HG02642 (cell line): Measurements from ENCODE around the gene APOL5.
"Not testable (repeated sequence)": the region's sequence is repeated elsewhere in the genome, so short reads cannot be mapped to it uniquely, and the experiment has no call there.

Experiments used
- ATAC-seq: cut with Tn5 transposase; IDR thresholded peaks from one replicate; pipeline ENCODE4 v1.9.1; 2021; ENCODE audit warnings: mild to moderate bottlenecking; ENCODE audit not compliant: unreplicated experiment, poor library complexity

APOL5 gene

GRCh38 chr22:35717572-35717971 lies at the start of gene APOL5:
Gene APOL5, plus strand, starts transcription at chr22:35717872. Its CDS starts 0 bp downstream, at chr22:35717872.
- no peak for ATAC-seq

GRCh38 chr22:35674335-35674734 lies 43.3 kb upstream of the APOL5 start:
- no peak for ATAC-seq

GRCh38 chr22:35676065-35676464 lies 41.6 kb upstream of the APOL5 start:
- not testable (repeated sequence) for ATAC-seq

- no peak for ATAC-seq
These were observed 40.0 kb upstream of the APOL5 start for GRCh38 chr22:35677460-35678187.

- no peak for ATAC-seq
These were observed 38.8 kb upstream of the APOL5 start for GRCh38 chr22:35678836-35679235.

- not testable (repeated sequence) for ATAC-seq
These were observed 38.2 kb upstream of the APOL5 start for GRCh38 chr22:35679492-35679891.

- no peak for ATAC-seq
These were observed 36.1 kb upstream of the APOL5 start for GRCh38 chr22:35681454-35682052.

GRCh38 chr22:35683560-35683959 lies 34.1 kb upstream of the APOL5 start:
- no peak for ATAC-seq

GRCh38 chr22:35684270-35684700 lies 33.4 kb upstream of the APOL5 start:
- ATAC-seq = no peak

GRCh38 chr22:35684732-35685131 lies 32.9 kb upstream of the APOL5 start:
- ATAC-seq = no peak

- no peak for ATAC-seq
These were observed 31.9 kb upstream of the APOL5 start for GRCh38 chr22:35685731-35686130.

- ATAC-seq = no peak
These were observed 31.4 kb upstream of the APOL5 start for GRCh38 chr22:35686298-35686697.

GRCh38 chr22:35687461-35687860 lies 30.2 kb upstream of the APOL5 start:
- ATAC-seq = no peak

GRCh38 chr22:35688913-35689675 lies 28.6 kb upstream of the APOL5 start:
- ATAC-seq = no peak

GRCh38 chr22:35690001-35690400 lies 27.7 kb upstream of the APOL5 start:
- no peak for ATAC-seq

- no peak for ATAC-seq
These were observed 22.5 kb upstream of the APOL5 start for GRCh38 chr22:35695202-35695601.

GRCh38 chr22:35697142-35697541 lies 20.5 kb upstream of the APOL5 start:
- no peak for ATAC-seq

GRCh38 chr22:35699852-35700251 lies 17.8 kb upstream of the APOL5 start:
- ATAC-seq = not testable (repeated sequence)

- ATAC-seq = no peak
These were observed 13.6 kb upstream of the APOL5 start for GRCh38 chr22:35703861-35704584.

GRCh38 chr22:35705141-35705540 lies 12.5 kb upstream of the APOL5 start:
- ATAC-seq = no peak

GRCh38 chr22:35708453-35708852 lies 9.2 kb upstream of the APOL5 start:
- no peak for ATAC-seq
